Measurements from ENCODE around the gene NPLOC4. TPM values are rescaled to one million over a fixed set of nuclear protein-coding genes. Genes with fewer than 3 reads are reported as not detected.

Gene NPLOC4
- total and polyA plus RNA-seq, 2 of the 13 experiments (the other 11 are each of a cell fraction or from before 2014, with no cell fraction given) = 57.0 to 97.0 TPM

- TF ChIP-seq ZBTB33 (CRISPR knock-in tag; IDR thresholded peaks at IDR 0.05) = peak; percentile 69
- no peak for TF ChIP-seq ZNF101 (CRISPR knock-in tag; IDR thresholded peaks at IDR 0.05; ENCODE audit: borderline replicate concordance, low read depth)
- no peak for TF ChIP-seq MEIS1 (CRISPR knock-in tag; IDR thresholded peaks at IDR 0.05; ENCODE audit: borderline replicate concordance)
- no peak for TF ChIP-seq CBX1 (IDR thresholded peaks at IDR 0.05; ENCODE audit: low read depth)
- no peak for TF ChIP-seq LBX2 (CRISPR knock-in tag; IDR thresholded peaks at IDR 0.05; ENCODE audit: borderline replicate concordance)
- TF ChIP-seq KIAA2018 (CRISPR knock-in tag; IDR thresholded peaks at IDR 0.05; ENCODE audit: borderline replicate concordance) = no peak
Observed at GRCh38 chr17:81578038-81578441, 58.9 kb downstream of the NPLOC4 start (continued).

Measured in HepG2 (cell line).